ENCODE measurements around the gene DLG5.

DNA sequence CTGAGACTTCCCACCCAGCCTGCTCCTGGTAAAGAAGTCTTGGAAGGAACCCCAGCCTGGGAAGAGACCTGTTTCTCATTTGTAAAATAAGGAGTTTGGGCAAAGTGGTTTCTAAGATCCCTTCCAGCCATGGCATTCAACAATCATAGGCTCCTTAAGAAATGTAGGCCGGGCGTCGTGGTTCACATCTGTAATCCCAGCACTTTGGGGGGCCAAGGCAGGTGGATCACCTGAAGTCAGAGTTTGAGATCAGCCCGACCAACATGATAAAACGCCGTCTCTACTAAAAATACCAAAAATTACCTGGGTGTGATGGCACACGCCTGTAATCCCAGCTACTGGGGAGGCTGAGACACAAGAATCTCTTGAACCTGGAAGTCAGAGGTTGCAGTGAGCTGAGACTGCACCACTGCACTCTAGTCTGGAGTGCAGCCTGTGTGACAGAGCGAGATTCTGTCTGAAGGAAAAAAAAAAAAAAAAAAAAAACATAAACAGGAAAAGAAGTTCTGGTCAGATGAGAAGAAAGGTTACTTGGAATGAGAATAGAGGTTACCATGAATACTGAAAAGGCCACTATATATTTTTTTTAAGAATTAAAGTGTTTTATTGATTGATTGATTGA is 15.9 kb downstream of the DLG5 start:
- no peak for TF ChIP-seq SIN3A (IDR thresholded peaks at IDR 0.05; ENCODE audit: borderline replicate concordance, insufficient read depth, low read length)
- TF ChIP-seq POLR2AphosphoS5 (IDR thresholded peaks at IDR 0.05; ENCODE audit: low read depth, low read length) = no peak
- TF ChIP-seq, protein P1, sequence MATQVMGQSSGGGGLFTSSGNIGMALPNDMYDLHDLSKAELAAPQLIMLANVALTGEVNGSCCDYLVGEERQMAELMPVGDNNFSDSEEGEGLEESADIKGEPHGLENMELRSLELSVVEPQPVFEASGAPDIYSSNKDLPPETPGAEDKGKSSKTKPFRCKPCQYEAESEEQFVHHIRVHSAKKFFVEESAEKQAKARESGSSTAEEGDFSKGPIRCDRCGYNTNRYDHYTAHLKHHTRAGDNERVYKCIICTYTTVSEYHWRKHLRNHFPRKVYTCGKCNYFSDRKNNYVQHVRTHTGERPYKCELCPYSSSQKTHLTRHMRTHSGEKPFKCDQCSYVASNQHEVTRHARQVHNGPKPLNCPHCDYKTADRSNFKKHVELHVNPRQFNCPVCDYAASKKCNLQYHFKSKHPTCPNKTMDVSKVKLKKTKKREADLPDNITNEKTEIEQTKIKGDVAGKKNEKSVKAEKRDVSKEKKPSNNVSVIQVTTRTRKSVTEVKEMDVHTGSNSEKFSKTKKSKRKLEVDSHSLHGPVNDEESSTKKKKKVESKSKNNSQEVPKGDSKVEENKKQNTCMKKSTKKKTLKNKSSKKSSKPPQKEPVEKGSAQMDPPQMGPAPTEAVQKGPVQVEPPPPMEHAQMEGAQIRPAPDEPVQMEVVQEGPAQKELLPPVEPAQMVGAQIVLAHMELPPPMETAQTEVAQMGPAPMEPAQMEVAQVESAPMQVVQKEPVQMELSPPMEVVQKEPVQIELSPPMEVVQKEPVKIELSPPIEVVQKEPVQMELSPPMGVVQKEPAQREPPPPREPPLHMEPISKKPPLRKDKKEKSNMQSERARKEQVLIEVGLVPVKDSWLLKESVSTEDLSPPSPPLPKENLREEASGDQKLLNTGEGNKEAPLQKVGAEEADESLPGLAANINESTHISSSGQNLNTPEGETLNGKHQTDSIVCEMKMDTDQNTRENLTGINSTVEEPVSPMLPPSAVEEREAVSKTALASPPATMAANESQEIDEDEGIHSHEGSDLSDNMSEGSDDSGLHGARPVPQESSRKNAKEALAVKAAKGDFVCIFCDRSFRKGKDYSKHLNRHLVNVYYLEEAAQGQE (IDR thresholded peaks at IDR 0.05; ENCODE audit: insufficient read depth in 1 of 2, low read depth in 2 of 2, low read length in 2 of 2) = no peak

Measured in PFSK-1 (cell line).